Activated CD8-positive, alpha-beta T cell treated with anti-CD3 and anti-CD28 coated beads for 36 hours (primary cell): Measurements from ENCODE around the gene FAM83F. TPM values are rescaled to one million over a fixed set of nuclear protein-coding genes. Genes with fewer than 3 reads are reported as not detected.
A peak's percentile ranks its signal among the peaks of the same experiment; 100 is the strongest.
"Not testable (repeated sequence)": the region's sequence is repeated elsewhere in the genome, so short reads cannot be mapped to it uniquely, and the experiment has no call there.

Experiments
- ATAC-seq: fragments of 200-7000 bp; cut with Tn5 transposase; one replicate; pipeline ENCODE4 v1.10.0; 2021; ENCODE audit warnings: mild to moderate bottlenecking, moderate library complexity
- CTCF ChIA-PET: fragments of 350-600 bp; sonication (Branson Sonifier 250); formaldehyde crosslinking; loops from one replicate; lab custom pipeline; 2021; ENCODE audit warnings: antibody characterized with exemption; lab: Charles Lee
- POLR2A ChIA-PET: fragments of 350-600 bp; sonication (Branson Sonifier 250); formaldehyde crosslinking; loops from one replicate; lab custom pipeline; 2021; ENCODE audit warnings: antibody characterized with exemption; lab: Charles Lee
- DNase-seq: peaks from one replicate; pipeline ENCODE4 v3.0.0-alpha.2; 2020
- H3K27ac Mint-ChIP-seq: one replicate; pipeline ENCODE4 v1.8.0; 2021; ENCODE audit warnings: mild to moderate bottlenecking, mixed read lengths
- H3K27me3 Mint-ChIP-seq: one replicate; pipeline ENCODE4 v1.8.0; 2021; ENCODE audit warnings: mixed read lengths
- H3K36me3 Mint-ChIP-seq: one replicate; pipeline ENCODE4 v1.8.0; 2021; ENCODE audit warnings: low read depth, mixed read lengths
- H3K4me1 Mint-ChIP-seq: one replicate; pipeline ENCODE4 v1.8.0; 2021; ENCODE audit warnings: low read depth, mixed read lengths
- H3K4me3 Mint-ChIP-seq: one replicate; pipeline ENCODE4 v1.8.0; 2021; ENCODE audit warnings: mild to moderate bottlenecking, moderate library complexity, mixed read lengths
- H3K9me3 Mint-ChIP-seq: one replicate; pipeline ENCODE4 v1.8.0; 2021; ENCODE audit warnings: mixed read lengths
- intact Hi-C: fragments of 100-400 bp; cut with micrococcal nuclease; formaldehyde crosslinking; loops from one replicate; pipeline ENCODE4 v1.10.0; 2022
- total RNA-seq, 2 experiments: library from RNA; stranded (reverse); gene quantifications; one replicate each; pipeline ENCODE4 v1.2.3, GENCODE V29; 2021
- TF ChIP-seq, protein P1 (sequence below): fragments of 200-600 bp; IDR thresholded peaks from one replicate; pipeline ENCODE4 v1.8.0; 2022; ENCODE audit warnings: antibody characterized with exemption, mild to moderate bottlenecking

Gene FAM83F
- total RNA-seq, 2 experiments from 2014 or later, result 1.5 to 2.0 TPM

DNA sequence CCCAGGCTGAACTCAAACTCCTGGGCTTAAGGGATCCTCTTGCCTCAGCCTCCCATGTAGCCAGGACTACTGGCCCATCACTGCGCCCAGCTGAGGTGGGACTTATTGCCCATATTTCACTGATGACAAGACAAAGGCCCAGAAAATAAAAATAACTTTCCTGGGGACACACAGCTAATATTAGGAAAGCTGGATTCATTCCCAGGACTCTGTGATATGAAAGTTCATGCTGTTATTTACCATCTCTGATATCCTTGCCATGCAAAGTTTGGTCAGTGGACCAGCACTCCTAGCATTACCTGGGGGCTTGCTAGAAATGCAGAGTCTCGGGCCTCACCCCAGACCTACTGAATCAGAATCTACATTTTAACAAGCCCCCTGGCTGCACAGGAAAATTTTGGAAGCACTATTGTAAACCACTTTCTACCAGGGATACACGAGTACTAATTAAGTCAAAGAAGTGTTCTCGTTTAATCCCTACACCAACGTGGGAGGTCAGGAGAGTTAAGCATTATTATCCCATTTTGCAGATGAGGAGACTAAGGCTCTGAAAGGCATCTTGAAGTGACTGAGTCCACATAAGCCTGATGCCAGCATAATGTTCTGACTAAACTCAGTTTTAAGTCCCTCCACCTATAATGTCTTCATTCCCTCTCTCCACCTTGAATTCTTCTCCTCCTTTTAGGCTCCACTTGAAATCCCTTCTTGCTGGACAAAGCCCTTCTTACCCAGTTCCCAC lies 2.5 kb upstream of the FAM83F start:
- TF ChIP-seq, protein P1, sequence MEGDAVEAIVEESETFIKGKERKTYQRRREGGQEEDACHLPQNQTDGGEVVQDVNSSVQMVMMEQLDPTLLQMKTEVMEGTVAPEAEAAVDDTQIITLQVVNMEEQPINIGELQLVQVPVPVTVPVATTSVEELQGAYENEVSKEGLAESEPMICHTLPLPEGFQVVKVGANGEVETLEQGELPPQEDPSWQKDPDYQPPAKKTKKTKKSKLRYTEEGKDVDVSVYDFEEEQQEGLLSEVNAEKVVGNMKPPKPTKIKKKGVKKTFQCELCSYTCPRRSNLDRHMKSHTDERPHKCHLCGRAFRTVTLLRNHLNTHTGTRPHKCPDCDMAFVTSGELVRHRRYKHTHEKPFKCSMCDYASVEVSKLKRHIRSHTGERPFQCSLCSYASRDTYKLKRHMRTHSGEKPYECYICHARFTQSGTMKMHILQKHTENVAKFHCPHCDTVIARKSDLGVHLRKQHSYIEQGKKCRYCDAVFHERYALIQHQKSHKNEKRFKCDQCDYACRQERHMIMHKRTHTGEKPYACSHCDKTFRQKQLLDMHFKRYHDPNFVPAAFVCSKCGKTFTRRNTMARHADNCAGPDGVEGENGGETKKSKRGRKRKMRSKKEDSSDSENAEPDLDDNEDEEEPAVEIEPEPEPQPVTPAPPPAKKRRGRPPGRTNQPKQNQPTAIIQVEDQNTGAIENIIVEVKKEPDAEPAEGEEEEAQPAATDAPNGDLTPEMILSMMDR, result no peak
- Mint-ChIP-seq H3K4me3 (no peak overlapping the region), H3K9me3 (no peaks in the 10 kb centered on the region), H3K4me1 (peaks cover 16% of the 10 kb centered on the region), H3K36me3 (no peaks in the 10 kb centered on the region), H3K27me3 (peaks cover 14% of the 10 kb centered on the region), H3K27ac (no peak overlapping the region)
- intact Hi-C loops, result no loop called here
- DNase-seq (no peak), ATAC-seq (no peak)
- POLR2A ChIA-PET, result interaction anchor here (2.7 kb wide), 1 partner anchor 9 kb away, joined by 16 read pairs; no protein-coding TSS in a partner anchor
- CTCF ChIA-PET, result interaction anchor here (2.0 kb wide), 1 partner anchor 33 kb away, joined by 12 read pairs; no protein-coding TSS in a partner anchor

DNA sequence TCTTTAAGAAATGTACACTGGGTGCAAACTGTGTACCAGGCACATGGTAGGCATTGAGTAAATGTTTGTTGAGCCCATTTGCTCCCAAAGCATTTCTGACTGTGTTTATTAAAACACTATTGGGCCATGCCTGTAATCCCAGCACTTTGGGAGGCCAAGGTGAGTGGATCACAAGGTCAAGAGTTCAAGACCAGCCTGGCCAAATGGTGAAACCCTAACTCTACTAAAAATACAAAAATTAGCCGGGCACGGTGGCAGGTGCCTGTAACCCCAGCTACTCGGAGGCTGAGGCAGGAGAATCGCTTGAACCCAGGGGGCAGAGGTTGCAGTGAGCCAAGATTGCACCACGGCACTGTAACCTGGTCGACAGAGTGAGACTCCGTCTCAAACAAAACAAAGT lies 1.9 kb upstream of the FAM83F start:
- H3K4me3 Mint-ChIP-seq, ATAC-seq, DNase-seq, H3K9me3 Mint-ChIP-seq, H3K27ac Mint-ChIP-seq, intact Hi-C loops, H3K36me3 Mint-ChIP-seq: not testable (repeated sequence)
- ChIA-PET CTCF (interaction anchor here (2.0 to 2.5 kb wide), 2 partner anchors 18 to 32 kb away, joined by 11 to 12 read pairs; no protein-coding TSS in a partner anchor), POLR2A (interaction anchor here (1.6 to 2.7 kb wide), 3 partner anchors 9 to 50 kb away, joined by 6 to 16 read pairs (median 7); no protein-coding TSS in a partner anchor)
- Mint-ChIP-seq H3K27me3 (peaks cover 17% of the 10 kb centered on the region), H3K4me1 (peaks cover 16% of the 10 kb centered on the region)

DNA sequence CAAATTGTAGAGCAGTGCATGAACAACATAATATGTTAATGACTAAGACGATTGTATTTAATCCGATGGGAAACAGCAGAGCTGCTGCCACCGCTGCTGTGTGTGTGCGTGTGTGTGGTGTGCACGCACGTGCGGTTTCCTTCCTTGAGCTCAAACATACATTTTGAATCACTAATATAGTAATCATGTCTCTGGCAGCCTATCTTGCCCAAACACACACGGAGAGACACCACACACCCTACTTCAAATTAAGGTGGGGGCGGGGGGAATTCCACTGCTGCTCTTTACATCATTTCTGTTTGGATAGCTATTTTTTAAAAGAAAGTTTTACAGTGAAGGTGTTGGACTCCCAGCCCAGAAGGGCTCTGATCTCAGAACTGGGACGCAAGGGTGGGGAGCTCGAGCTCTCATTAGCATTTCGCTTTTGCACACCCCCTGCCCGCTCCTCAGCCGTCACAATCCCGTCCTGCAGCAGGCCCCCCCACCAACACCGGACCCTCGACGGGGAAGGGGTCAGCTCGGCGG lies 651 bp upstream of the FAM83F start:
- peak; percentile 79 for ATAC-seq

DNA sequence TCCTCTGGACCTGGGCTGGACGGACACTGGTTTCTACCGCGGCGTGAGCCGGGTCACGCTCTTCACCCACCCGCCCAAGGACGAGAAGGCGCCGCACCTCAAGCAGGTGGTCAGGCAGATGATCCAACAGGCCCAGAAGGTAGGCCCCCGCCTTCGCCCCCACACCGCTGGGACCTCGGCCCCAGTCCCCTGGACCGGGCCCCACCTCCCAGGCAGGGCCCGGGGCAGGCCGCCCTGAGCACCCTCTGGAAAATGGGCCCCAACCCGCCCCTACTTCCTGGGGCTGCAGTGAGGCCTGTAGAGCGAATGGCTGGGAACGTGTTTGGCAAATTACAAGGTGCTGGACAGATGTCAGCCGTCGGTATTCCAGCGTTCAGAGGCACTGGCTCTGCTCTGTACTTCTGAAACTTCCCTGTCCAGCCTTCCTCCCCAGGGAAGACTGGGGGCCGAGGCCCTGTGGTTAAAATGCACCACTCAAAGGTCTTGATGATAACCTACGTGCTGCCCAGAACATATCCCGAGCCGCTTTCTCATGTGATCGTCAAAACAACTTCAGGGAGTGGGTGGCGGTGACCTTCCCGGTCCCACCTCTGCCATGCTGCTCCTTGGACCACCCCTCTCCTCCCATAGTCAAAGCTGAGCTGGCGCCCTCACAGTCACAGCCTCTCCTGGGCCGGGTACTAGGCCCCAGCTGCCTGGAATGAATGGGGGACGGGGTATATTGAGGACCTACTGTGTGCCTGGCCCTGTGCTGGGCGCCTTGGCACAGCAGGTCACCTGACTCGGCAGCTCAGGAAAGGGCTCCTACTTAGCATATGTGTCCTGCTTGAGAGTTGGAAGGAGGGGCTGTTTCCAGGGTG lies 869 bp downstream of the FAM83F start:
- H3K4me1 Mint-ChIP-seq, result peaks cover 16% of the 10 kb centered on the region
- TF ChIP-seq, protein P1, result no peak
- peaks cover 12% of the 10 kb centered on the region for H3K27me3 Mint-ChIP-seq
- H3K27ac Mint-ChIP-seq, result no peak overlapping the region
- POLR2A ChIA-PET, result interaction anchor here (1.0 to 1.6 kb wide), 3 partner anchors 11 to 46 kb away, joined by 3 to 6 read pairs (median 4); no protein-coding TSS in a partner anchor
- intact Hi-C loops, result no loop called here
- peak overlapping the region; percentile 31 for H3K4me3 Mint-ChIP-seq
- DNase-seq (no peak), ATAC-seq (no peak)
- no peaks in the 10 kb centered on the region for H3K9me3 Mint-ChIP-seq
- H3K36me3 Mint-ChIP-seq, result no peaks in the 10 kb centered on the region
- CTCF ChIA-PET, result interaction anchor here (2.5 to 3.2 kb wide), 2 partner anchors 15 to 29 kb away, joined by 11 to 19 read pairs; no protein-coding TSS in a partner anchor

More for the DNA sequence above, 651 bp upstream of the FAM83F start:
- Mint-ChIP-seq H3K4me3 (peak overlapping the region; percentile 62), H3K27ac (peak overlapping the region; percentile 74), H3K9me3 (no peaks in the 10 kb centered on the region), H3K27me3 (peaks cover 12% of the 10 kb centered on the region), H3K4me1 (peaks cover 16% of the 10 kb centered on the region), H3K36me3 (no peaks in the 10 kb centered on the region)
- intact Hi-C loops, result no loop called here
- TF ChIP-seq, protein P1, result no peak
- ChIA-PET POLR2A (interaction anchor here (0.6 to 2.7 kb wide), 17 partner anchors 8 to 931 kb away, joined by 3 to 16 read pairs (median 4); partner anchors contain the start of gene TMA7B), CTCF (interaction anchor here (0.6 to 2.5 kb wide), 11 partner anchors 9 to 485 kb away, joined by 3 to 12 read pairs (median 3); no protein-coding TSS in a partner anchor)
- peak; percentile 86 for DNase-seq

DNA sequence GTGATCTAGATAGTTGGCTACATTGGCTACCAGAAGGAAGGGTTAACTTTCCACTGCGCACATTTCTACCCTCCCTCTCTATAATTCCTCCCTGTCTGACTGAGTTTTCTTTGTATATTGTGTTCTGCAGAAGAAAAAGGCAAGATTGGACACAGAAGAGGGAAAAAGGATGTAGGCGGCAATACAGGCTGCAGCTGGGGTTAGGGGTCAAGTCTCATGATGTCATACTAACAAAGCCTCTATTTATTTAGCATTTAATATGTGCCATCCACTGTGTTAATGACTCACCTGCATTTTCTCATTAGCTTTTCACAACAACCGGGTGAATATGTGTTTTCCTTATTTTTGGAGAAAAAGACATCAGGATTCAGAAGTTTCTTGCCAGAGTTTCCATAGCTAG lies 2.0 kb downstream of the FAM83F start:
- ChIA-PET POLR2A (no interaction called here), CTCF (interaction anchor here (3.2 kb wide), 1 partner anchor 28 kb away, joined by 19 read pairs; no protein-coding TSS in a partner anchor)
- DNase-seq, result no peak
- Mint-ChIP-seq H3K27ac (no peak overlapping the region), H3K4me3 (no peak overlapping the region), H3K36me3 (no peaks in the 10 kb centered on the region), H3K9me3 (no peaks in the 10 kb centered on the region), H3K27me3 (peaks cover 12% of the 10 kb centered on the region), H3K4me1 (peaks cover 16% of the 10 kb centered on the region)
- intact Hi-C loops, result no loop called here
- TF ChIP-seq, protein P1, result no peak
- no peak for ATAC-seq
